G401.6 (cell line): ENCODE measurements around the gene EXD2.
"Not testable (repeated sequence)": the region's sequence is repeated elsewhere in the genome, so short reads cannot be mapped to it uniquely, and the experiment has no call there.

Experiments
- FAIRE-seq: peaks from 2 replicates; lab custom pipeline; 2012; peaks lifted over from hg19 to GRCh38; lab: Jason Lieb, UNC

The EXD2 gene

GRCh38 chr14:69204753-69205152 is 13.5 kb downstream of the EXD2 start:
- no peak for FAIRE-seq

DNA sequence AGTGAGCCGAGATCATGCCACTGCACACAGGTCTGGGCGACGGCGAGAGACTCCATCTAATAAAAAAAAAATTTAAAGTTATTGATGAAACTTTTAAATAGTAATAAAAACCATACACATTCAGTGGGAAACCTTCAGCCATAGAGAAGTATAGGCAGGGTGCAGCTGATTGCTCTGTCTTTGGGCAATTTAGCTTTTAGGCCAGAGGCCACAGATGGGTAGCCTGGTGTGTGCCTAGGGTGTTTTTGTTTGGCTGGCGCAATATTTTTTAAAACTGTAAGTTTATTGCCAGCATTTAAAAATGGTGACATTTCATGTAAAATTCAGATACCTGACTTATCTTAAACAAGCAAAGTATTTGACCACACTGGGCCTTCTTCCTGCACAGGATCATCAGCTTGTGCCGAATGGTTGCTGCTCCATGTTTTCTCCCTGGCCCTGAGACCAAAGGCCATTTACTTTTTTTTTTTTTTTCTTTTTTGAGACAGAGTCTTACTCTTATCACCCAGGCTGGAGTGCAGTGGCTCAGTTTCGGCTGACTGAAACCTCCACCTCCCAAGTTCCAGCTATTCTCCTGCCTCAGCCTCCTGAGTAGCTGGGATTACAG is 16.2 kb downstream of the EXD2 start:
- no peak for FAIRE-seq

DNA sequence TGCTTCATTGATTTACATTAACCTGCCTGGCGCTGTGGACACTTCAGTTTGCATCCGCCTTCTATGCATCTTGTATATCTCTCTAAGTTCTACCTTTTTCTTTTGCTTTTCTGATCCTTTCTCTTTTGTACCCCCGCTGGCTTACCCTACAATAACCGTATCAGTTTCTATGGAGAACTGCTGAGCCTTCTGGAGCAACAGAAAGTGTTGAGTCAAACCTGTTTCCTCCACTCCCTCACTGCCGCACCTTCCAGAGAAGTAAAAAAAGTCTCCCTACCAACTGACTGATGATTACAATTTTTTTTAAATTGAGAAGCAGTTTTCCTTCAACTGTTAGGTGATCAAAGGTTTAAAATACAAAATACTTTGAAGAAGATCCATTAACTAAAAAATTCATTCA is 17.4 kb downstream of the EXD2 start:
- FAIRE-seq: no peak

- no peak for FAIRE-seq
Observed at GRCh38 chr14:69214393-69214792, 23.1 kb downstream of the EXD2 start.

DNA sequence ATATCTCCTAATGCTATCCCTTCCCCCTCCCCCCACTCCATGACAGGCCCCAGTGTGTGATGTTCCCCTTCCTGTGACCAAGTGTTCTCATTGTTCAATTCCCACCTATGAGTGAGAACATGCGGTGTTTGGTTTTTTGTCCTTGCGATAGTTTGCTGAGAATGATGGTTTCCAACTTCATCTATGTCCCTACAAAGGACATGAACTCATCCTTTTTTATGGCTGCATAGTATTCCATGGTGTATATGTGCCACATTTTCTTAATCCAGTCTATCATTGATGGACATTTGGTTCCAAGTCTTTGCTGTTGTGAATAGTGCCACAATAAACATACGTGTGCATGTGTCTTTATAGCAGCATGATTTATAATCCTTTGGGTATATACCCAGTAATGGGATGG is 26.4 kb downstream of the EXD2 start:
- not testable (repeated sequence) for FAIRE-seq

DNA sequence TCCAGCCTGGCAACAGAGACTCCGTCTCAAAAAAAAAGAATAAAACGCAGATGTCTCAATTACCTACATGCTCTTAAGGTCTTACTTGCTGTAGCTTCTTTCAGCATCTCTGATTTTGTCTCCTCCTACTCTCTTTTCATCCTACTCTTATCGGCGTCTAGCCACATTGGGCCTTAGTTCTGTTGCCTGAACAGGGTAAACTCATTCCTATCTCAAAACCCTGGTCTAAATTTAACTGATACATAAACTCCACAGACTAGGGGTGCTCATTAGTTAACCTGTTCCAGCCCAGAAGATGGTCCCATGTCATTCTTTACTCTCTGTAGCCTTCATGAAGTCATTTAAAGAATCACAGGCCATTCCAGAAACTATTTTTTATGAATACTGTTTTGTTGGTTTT is 33.6 kb downstream of the EXD2 start:
- FAIRE-seq: no peak

DNA sequence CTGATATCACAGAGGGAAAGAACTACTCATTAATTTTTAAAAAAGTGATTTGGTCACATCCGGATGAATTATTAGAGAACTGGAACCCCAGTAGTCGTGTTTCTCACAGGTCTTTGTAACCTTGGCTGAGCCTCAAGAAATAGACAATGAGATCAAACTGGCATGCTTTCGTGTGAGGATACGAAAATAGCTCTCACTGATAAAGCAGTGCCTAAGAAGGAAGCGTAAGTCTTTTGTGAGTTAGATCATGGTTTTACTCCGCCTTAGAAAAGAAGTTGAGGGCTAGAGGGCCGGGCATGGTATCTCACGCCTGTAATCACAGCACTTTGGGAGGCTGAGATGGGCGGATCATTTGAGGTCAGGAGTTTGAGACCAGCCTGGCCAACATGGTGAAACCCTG is 34.9 kb downstream of the EXD2 start:
- no peak for FAIRE-seq

DNA sequence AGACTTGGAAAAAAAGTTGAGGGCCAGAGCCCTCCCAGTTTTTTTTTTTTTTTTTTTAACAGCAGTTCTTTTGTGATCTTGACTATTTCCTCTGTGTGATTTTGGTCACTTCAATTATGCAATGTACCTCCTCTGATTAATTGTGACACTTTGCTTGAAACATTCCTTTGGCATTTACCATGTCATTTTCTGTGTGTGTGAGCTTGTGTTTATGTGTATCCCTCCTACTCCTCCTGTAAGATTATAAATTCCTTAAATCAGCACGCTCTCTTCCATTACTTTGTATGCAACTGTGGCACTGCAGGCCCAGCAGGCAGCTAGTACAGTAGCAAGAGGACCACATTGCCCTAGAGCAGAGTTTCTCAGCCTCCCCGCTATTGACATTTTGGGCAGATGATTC is 35.4 kb downstream of the EXD2 start:
- FAIRE-seq: no peak

DNA sequence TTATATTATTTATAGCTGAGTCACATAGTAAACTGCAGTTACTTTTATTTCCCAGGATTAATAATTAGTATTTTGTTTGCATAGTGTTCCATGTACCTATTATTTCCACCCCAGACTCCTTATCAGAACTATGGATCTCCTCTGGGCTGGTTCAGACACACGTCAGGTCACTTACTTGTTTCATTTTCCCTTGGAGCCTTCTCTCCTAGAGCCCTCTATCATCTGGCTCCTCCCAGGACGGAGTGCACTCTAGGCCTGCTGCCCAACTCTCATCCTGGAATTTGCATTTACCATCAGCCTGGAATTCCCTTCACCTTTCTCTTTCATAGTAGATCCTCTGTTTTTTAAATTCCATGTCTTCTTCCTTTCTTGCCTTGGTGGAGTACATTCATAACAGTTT is 40.2 kb downstream of the EXD2 start:
- FAIRE-seq: no peak

- no peak for FAIRE-seq
Observed at GRCh38 chr14:69232388-69232787, 41.1 kb downstream of the EXD2 start.

GRCh38 chr14:69234106-69234505 is 42.8 kb downstream of the EXD2 start:
- FAIRE-seq: no peak

GRCh38 chr14:69235708-69236107 is 44.4 kb downstream of the EXD2 start:
- FAIRE-seq: no peak

DNA sequence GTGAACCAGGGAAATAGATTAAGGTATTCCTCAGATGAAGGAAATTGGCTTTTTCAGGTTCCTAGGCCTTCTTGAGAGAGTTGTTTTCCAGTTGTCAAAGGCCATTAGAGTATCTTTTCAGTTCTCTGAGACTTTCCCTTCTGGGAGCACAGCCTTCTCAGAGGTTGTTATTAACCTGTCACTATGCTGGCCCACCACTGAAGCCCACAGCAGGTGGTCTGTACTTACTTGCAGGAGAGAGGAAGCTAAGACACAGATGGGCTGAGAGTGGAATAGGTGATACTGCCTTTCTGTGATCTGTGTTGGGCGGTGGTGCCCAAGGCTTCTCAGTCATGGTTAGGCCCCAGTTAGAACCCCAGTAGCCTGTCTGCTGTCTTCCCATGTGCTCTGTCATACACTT is 45.8 kb downstream of the EXD2 start:
- FAIRE-seq: no peak

DNA sequence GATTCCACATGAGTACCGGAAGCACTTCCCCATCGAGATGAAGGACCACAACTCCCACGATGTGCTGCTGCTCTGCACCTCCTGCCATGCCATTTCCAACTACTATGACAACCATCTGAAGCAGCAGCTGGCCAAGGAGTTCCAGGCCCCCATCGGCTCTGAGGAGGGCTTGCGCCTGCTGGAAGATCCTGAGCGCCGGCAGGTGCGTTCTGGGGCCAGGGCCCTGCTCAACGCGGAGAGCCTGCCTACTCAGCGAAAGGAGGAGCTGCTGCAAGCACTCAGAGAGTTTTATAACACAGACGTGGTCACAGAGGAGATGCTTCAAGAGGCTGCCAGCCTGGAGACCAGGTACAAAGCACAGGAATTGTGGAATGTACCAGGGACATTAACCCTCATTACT is 46.3 kb downstream of the EXD2 start:
- no peak for FAIRE-seq

DNA sequence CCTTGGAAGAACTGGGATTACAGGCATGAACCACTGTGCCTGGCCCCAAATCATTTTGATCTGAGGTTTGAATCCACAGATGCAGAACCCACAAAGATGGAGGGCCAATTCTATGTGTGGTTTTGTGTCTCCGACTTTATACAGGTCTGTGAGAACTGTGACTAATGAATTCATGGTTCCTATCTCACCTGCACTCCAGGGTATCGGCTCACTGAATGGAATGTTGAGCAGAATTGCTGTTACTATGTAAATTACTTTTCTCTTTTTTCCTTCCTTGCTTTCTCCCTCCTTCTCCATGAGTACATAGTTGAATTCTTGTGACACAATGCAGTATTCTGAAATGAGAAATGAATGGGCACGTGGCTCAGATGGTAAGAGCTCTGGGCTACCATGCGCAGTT is 47.6 kb downstream of the EXD2 start:
- no peak for FAIRE-seq

DNA sequence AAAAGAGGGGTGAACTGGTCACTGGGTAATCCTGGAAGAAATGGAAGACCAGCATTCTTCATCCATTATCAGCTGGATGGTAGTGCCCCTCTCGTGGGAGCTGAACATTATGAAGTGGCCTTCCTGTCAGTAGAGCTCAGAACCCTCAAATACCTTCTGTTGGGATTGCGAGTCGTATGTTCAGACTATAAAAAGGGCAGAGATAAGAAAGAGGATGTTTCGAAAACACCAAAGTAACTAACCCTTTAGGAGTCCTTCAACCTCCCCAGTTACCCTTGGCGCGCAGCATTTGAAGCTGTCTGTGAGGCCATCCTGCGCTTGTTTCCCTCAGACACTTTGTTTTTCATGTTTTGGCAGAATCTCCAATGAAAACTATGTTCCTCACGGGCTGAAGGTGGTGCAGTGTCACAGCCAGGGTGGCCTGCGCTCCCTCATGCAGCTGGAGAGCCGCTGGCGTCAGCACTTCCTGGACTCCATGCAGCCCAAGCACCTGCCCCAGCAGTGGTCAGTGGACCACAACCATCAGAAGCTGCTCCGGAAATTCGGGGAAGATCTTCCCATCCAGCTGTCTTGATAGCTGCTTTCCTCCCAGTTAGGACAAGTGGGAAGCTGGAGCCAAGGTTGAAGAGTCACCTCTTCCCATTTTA is 49.4 kb downstream of the EXD2 start:
- FAIRE-seq: no peak

DNA sequence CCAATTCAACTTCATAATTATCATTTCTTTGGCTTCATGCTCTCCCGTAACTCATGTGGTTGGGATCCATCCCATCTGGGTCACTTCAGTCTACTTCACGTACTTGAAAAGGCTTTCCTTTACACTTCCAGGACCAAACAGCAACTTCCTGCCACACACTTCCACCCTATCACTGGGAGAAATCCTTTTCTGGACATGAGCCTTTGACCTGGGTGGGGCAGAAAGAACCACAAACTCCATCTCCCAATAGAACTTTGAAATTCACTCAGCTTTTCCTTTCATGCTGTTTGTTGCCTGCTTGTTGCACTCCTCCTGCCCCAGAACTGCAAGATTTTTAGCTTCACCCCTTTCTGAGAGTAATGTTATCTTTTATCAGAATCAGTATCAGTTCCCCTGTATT is 50.3 kb downstream of the EXD2 start:
- no peak for FAIRE-seq

DNA sequence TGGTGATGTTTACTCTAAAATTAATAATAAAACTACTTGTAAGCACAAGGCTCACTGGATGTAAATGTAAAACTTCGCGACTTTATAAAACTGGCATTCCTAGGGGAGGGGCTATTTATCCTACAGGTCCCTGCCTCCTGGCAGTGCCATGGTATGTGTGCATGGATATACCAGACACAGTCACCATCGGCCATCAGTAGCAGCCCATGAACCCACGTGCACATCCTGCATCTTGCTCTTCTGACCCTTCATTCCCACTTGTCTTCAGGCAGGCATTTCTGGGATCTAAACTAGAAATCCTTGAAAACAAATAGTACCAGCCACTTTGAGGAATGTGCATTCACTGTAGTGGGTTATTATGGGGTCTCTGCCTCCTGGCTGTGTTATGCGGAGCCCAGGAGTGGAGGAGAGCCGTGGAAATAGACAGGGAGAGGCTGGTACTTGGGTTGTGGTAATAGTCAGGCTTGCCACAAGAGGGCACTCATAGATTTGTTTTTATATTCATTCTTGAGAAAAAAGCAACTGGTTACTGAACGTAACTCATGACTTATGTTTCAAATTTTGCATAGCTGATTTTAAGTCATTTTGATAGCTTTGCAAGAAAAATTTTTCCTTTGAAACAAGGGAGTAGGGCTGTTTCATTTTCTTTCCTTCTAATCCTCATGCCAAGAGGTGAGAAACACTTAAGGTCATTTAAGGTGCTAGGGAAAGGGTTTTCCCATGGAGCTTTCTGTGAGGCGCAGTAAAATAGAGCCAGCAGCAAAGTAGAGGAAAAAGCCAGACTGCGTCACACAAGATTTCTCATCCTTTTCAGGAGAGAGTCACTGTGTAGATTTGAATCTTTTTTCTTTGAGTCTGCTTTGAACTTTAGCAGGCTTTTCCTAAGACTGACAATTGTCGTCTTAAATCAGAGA is 51.3 kb downstream of the EXD2 start:
- FAIRE-seq: peak; percentile 92

DNA sequence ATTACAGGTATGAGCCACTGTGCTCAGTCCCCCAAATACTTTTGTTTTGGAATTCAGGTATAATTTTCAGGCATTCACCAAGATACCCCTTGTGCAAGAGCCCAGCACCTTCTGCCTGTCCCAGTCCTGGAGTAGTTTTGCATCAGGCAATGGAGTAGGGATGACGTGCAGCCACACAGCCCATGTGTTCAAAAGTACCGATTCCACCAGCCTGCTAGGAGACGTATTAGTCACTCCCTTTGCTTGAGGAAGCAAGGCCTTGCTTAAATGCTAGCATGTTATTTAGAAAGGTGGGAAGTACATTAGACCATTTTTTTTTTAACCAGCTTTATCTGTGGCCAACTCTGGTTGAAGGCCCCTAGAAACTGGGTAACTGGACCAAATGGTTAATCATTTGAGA is 53.6 kb downstream of the EXD2 start:
- no peak for FAIRE-seq

- no peak for FAIRE-seq
Observed at GRCh38 chr14:69246331-69246730, 55.0 kb downstream of the EXD2 start.

DNA sequence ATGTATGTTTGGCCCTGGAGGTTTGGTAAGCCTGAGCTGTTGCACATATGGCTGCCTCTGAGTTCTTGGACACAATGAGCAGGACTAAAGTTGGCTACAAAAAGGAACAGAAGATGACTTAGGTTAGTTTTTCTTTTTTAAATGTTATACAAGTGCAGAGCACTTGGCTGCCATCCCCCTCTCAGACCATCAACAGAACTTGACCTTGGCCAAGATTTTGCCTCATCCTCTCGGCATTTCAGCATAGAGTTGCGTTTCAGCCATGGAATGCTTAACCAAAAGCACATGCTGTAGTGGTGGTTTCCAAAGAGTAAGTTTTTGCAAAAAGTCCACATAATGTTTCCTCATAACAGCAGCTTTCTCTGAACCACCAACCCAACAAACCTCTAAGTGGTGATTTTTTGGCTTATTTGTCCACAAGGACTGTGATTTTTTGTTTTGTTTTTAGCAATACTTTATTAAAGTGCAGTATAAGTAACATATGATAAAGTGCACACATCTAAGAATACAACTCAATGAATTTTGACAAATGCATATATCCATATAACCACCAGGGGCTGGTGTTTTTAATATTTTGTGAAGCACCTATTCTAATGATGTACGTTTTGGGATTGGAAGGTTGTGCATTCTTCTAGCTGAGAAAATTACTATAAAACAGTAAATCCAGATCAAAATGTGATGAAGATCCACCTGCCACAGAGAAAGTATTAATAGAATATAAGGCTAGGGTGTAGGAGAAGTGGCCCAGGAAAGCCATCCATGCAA is 56.6 kb downstream of the EXD2 start:
- no peak for FAIRE-seq

DNA sequence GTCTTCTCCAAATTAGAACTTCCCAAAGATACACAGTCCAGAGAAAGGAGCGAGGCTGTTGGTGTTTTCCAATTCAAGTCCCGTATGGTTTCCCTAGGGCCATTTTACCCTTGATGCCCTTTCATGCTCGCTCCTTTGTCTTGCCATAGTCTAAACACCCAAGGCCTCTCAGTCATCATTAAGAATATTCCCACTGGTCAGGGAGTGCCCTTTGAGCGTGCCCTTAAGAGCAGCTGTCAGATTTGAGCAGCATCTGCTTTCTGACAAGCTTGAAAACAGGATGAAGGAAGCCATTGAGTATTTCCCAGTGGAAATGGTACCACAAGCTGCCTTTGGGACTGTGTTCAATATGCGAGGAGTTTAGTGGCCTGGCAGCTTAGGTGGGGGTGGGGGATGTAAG is 58.3 kb downstream of the EXD2 start:
- FAIRE-seq: no peak

- FAIRE-seq: no peak
Observed at GRCh38 chr14:69252851-69253250, 61.6 kb downstream of the EXD2 start.
